Caki2 (cell line): ENCODE measurements around the gene SYT8. TPM values are rescaled to one million over a fixed set of nuclear protein-coding genes. Genes with fewer than 3 reads are reported as not detected.

ENCODE experiments used
- DNase-seq: peaks from one replicate; pipeline ENCODE4 v3.0.0-alpha.2; 2015; ENCODE audit warnings: low read depth
- in situ Hi-C: cut with HindIII; loops from 2 replicates; pipeline ENCODE4 v1.10.0; 2016; ENCODE audit warnings: low sequenced_read_pairs, low pct_unique_long_range_greater_than_20kb, mixed read lengths
- total RNA-seq: library from RNA; depleted of rRNA; stranded (reverse); fragments of >200 nt; shearing (Covaris generic); gene quantifications from 2 replicates; pipeline ENCODE4 v1.2.3, GENCODE V29; 2014; ENCODE audit warnings: low replicate concordance

The SYT8 gene
- total RNA-seq, 1 experiment from 2014 or later = not detected

GRCh38 chr11:1852877-1853276, 18.1 kb downstream of the SYT8 start, which contains the start of gene LSP1:
LSP1 (plus strand) TSS chr11:1853084; CDS start chr11:1853145, 61 bp downstream.
- DNase-seq = no peak
- in situ Hi-C loops = no loop called here

GRCh38 chr11:1853376-1854131, 18.8 kb downstream of the SYT8 start:
- in situ Hi-C loops = no loop called here
- no peak for DNase-seq

- in situ Hi-C loops = no loop called here
Measured at GRCh38 chr11:1854132-1854948, 19.6 kb downstream of the SYT8 start.

GRCh38 chr11:1854949-1855885, 20.4 kb downstream of the SYT8 start:
- in situ Hi-C loops = no loop called here
- no peak for DNase-seq

More at GRCh38 chr11:1854132-1854948, 19.6 kb downstream of the SYT8 start:
- DNase-seq = no peak

- no peak for DNase-seq
- in situ Hi-C loops = no loop called here
Measured at GRCh38 chr11:1855886-1856265, 21.1 kb downstream of the SYT8 start.

DNA sequence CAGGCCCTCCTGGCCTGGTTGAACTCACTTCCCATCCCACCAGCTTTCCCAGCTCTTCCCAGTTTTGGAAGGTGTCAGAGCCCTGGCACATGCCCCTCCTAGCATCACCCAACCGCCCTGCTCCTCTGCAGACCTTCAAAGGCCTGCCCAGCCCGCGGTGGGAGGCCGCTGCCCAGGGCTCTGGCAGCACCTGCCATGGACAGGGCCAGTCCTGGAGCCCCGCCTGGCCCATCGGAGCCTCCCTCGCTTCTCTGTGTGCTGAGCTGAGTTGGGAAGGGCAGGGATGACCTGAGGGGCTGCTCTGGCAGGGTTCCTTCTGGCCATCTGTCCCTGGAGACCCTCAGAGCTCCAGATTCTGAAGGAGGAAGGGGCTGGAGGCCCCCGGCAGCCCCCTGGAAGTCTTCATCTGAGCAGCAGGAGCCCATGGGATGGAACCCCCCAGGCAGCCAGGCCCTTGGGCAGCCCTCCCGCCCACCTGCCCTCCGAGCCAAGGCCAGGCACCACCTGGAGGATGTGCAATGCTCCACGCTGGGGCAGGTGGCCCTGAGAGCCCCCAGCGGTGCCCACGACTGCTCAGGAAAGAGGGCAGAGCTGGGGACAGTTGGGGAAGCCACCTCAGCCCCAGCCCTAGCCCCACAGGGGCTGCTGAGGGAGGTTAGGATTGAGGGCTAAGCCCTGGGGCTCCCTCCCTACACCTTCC, 21.7 kb downstream of the SYT8 start:
- in situ Hi-C loops = no loop called here

DNA sequence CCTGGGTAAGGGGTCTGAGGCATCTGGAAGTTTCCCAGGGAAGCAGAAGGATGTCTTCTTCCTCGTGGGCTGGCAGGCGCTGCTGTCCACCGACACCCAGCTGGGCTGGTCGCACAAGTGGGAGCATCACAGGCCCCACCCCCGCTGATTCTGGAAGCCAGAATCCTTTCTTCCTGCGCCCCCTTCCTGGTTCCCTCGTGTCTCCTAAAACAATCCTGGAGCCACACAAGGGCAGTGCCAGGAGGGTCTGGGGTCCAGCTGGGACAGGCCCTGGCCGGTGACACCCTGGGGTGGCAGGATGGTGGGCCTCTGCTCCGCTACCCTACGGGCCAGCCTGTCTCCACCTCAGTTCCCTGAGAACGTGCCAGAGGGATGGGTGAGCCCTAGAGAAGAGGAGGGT, 22.3 kb downstream of the SYT8 start:
- in situ Hi-C loops = no loop called here
- DNase-seq = no peak

More for the DNA sequence above, 21.7 kb downstream of the SYT8 start:
- no peak for DNase-seq

DNA sequence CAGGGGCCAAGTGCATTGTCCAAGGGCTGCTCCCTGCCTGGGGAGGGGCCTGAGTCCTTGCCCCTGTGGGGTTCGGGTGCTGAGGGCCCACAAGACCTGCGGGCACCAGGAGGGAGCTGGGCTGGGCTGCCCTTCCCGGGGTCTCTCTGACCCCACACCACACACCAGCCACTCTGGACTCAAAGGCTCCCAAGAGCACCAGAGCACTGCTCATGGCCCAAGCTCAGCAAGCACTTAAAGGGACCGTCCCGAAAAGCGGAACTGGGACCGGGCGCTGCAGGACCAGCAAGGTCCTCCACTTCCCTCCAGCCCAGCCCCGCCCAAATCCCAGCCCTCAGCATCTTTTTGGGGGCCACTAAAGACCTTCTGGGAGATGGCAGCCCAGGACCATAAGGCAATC, 23.4 kb downstream of the SYT8 start:
- in situ Hi-C loops = no loop called here
- DNase-seq = no peak

- DNase-seq = no peak
- in situ Hi-C loops = no loop called here
Measured at GRCh38 chr11:1858576-1858975, 23.8 kb downstream of the SYT8 start.

DNA sequence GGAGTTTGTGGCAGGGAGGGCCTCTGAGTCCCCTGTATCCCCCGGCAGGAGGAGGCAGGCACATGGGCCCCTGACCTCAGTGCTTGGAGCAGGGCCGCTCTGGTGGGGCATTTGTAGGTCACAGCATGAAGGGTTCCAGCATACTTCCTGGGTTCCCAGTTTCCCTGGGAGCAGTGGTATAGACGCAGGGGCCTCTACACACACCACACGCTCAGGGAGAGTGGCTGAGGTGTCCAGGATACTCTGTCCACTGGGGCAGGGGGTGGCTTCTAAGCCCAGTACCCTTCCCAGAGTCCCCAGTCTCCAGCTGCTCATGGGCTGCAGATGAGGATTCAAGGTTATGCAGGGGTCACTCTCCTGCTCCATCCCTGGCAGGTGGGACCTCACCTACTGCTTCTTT, 24.2 kb downstream of the SYT8 start:
- no peak for DNase-seq
- in situ Hi-C loops = no loop called here

DNA sequence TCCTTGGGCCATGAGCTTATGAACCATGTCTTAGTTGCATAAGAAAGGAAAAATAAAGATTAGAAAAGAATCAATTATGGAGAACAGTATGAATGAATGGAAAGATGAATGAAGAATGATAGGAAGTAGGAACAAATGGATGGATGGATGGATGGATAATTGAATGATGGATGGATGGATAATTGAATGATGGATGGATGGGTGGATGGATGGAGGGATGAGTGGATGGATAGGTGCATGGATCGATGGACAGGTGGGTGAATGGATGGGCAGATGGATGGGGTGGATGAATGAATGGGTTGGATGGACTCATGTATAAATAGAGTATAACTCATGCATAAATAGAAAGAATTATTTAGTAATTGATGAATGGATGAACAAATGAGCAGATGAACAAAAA, 25.3 kb downstream of the SYT8 start:
- in situ Hi-C loops = no loop called here
- DNase-seq = no peak

DNA sequence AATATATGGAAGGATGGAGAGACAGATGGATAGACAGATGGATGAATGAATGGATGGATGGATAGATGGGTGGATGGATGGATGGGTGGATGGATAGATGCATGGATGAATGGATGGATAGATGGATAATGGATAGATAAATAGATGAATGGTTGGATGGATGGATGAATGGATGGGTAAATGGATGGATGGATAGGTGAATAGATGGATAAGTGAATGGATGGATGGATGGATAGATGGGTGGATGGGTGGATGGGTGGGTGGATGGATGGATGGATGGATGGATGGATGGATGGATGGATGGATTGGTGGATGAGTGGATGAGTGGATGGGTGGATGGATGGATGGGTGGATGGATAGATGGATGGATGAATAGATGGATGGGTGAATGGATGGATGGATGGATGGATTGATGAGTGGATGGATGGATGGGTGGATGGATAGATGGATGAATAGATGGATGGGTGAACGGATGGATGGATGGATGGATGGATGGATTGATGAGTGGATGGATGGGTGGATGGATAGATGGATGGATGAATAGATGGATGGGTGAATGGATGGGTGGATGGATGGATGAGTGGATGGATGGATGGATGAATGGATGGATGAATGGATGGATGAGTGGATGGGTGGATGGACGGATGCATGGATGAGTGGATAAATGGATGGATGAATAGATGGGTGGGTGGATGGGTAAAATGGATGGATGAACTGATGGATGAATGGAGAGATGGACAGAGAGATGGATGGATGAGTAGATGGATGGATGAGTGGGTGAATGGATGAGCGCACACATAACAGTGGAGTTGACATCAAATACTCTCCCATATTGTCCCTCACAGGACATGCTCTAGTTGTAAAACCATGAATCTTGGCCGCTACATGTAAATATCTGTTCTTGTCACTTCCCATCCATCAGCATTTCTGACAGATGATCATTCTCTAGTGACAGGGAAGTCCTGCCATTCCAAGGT, 26.9 kb downstream of the SYT8 start:
- in situ Hi-C loops = no loop called here
- no peak for DNase-seq

DNA sequence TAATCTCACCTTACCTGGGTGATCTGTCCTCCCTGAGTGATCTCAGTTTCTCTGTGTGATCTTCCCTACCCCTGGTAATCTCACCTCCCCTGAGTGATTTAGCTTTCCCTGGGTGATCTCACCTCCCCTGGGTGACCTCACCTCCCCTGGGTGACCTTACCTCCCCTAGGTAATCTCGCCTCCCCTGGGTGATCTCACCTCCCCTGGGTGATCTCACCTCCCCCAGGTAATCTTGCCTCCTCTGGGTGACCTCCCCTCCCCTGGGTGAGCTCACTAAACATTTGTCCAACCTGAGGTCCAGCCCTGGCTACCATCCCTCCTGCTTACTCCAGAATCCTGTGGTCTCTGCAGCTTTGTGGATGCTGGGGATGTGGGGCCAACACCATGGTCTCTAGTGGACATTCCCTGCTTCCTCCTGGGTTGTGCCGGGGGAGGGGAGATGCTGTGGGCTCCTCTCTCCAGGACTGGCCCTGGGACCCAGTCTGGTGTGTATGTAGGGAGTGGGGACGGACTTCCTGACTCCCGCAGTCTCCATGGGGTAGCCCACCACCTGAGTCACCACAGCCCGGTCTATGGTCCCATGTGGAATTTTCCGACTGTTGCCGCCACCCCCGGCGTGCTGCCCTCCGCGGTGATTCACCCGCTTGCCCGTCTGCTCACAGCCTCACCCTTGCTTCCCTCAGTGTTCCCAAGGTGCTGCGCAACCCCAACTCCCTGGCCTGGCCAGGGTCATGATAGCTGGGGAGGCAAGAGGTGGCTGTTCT, 28.0 kb downstream of the SYT8 start:
- DNase-seq = no peak
- in situ Hi-C loops = no loop called here

DNA sequence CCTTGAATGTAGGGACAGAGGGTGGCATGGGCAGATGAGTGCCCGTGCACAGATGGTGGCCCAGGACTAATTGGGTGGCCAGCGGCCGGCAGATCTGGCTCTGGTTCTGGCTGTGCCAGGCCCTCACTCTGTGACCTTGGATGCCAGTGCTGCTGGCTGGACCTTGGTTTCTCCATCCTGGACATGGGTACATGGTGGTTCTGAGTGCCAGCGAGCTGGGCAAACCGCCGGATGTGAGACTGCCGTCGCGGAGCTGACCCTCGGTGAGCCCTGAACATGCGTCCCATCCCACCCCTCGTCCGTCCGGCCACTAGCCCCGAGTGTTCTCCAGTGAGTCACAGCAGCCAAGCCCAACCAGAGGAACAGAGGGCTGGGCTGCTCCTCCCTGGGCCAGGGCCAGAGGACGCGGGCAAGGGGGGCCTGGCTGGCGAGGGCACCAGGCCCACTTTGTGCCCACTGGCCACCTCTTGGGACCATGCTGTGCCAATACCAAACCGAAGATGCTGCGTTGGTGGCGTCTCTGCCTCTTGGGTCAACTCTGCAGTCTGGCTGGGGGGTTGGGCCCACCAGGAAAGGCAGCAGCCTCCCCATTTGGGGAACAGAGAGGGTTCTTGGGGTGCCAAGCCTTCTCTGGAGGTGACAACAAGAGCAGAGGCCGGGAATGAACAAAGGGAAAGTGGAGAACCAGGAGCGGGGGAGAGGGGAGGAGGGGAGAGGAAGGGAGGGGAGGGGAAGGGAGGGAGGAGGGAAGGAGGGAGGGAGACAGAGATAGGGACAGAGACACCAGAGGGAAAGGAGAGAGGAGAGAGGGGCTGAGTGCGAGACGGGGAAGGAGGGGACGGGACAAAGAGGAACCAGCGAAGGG, 28.8 kb downstream of the SYT8 start:
- in situ Hi-C loops = no loop called here
- DNase-seq = peak; percentile 33

GRCh38 chr11:1864231-1864630, 29.4 kb downstream of the SYT8 start:
- in situ Hi-C loops = no loop called here
- DNase-seq = no peak
